ENCODE data around the gene PNMA1. TPM values are rescaled to one million over a fixed set of nuclear protein-coding genes. Genes with fewer than 3 reads are reported as not detected.
A peak's percentile ranks its signal among the peaks of the same experiment; 100 is the strongest.

PNMA1 gene
- total and polyA plus RNA-seq, 11 donors = 7.4 to 32.3 (median 25.9) TPM

DNA sequence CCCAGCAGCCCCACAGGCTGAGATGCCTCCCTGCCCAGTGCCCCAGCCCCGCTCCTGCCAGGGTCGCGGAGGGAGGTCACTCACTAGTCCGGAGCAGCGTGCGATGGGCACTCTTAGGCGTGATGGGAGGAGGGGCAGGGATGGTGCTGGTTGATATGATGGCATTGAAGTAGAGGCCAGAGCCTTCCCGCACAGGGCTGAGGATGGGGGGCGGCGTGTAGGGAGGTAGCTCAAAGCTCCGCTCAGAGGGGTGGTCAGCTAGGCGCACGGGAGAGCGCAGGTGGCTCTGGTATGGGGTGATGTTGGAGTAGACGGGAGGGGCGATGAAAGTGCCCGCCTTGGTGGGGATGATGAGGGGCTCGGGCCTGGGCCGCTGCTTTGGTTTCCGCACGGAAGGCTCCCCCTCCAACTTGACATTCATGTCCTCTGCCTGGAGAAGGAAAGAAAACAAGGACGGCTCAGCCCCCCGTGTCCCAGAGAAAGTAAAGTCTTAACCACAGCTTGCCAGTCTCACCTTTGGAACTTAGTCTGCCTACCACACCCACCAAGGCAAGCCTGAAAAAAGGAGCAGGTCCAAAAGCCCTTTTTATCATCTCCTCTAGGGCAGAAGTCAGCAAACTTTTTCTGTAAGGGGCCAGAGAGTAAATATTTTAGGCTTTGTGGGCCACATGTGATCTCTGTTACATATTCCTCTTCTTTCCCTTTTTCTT is 15.5 kb upstream of the PNMA1 start:
- WGBS, 4 donors = 90 to 94% (median 93%) methylated on average over 23 of the region's 23 CpGs
- intact Hi-C loops (cut with DNase I) = loop anchor here in 9 of 10 donors (1.0 to 10.0 kb wide), 7 partner anchors 29 to 158 kb away; partner anchors contain the start of gene ZNF410 (in 2 of the 9)
- H3K4me1 ChIP-seq = peaks cover 0 to 70% (median 48%) of the 10 kb centered on the region in 12 donors
- H3K27ac ChIP-seq = peak overlapping the region in 4 of 12 donors; percentile 56 to 84 (median 73)
- TF ChIP-seq POLR2A (IDR thresholded peaks at IDR 0.05) = no peak
- TF ChIP-seq, protein P1, sequence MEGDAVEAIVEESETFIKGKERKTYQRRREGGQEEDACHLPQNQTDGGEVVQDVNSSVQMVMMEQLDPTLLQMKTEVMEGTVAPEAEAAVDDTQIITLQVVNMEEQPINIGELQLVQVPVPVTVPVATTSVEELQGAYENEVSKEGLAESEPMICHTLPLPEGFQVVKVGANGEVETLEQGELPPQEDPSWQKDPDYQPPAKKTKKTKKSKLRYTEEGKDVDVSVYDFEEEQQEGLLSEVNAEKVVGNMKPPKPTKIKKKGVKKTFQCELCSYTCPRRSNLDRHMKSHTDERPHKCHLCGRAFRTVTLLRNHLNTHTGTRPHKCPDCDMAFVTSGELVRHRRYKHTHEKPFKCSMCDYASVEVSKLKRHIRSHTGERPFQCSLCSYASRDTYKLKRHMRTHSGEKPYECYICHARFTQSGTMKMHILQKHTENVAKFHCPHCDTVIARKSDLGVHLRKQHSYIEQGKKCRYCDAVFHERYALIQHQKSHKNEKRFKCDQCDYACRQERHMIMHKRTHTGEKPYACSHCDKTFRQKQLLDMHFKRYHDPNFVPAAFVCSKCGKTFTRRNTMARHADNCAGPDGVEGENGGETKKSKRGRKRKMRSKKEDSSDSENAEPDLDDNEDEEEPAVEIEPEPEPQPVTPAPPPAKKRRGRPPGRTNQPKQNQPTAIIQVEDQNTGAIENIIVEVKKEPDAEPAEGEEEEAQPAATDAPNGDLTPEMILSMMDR (IDR thresholded peaks at IDR 0.05) = no peak
- peaks cover 0 to 92% (median 84%) of the 10 kb centered on the region in 9 donors for H3K36me3 ChIP-seq
- ATAC-seq (no peak), DNase-seq (peak in 1 of 5 donors; percentile 17)
- H3K27me3 ChIP-seq = no peaks in the 10 kb centered on the region
- no peak overlapping the region for H3K4me3 ChIP-seq
- H3K9me3 ChIP-seq = no peaks in the 10 kb centered on the region

DNA sequence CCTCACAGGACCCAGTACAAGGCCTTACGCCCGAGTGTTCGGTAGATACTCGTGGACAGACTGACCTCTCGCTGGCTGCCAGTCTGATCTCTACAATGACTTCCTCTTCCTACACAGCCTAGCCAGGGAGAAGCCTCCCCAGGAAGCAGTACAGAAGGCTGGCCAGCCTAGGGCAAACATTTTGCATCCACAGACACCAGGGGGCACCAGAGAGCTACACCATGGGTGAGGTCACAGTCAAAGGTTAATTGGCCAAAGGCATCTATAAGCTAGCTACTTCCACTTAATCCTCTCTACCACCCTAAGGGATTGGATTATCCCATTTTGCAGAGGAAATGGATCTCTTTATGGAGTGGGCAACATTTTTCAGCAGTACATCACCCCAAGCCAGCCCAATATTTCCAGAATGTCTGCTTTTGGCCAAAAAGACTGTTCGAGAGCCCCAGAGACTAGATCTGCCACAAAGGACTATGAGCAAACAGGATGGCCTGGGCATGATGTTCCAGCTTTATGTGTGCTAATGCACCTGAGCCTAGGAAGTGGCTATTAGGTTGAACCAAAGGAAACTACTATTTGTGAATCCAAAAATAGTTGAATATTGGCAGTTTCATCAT is 14.6 kb upstream of the PNMA1 start:
- no peak for TF ChIP-seq POLR2A (IDR thresholded peaks at IDR 0.05)
- TF ChIP-seq, protein P1 (IDR thresholded peaks at IDR 0.05) = peak; percentile 90 to 98 (median 96)
- H3K9me3 ChIP-seq = no peaks in the 10 kb centered on the region
- peaks cover 0 to 79% (median 57%) of the 10 kb centered on the region in 12 donors for H3K4me1 ChIP-seq
- ATAC-seq (peak; percentile 64 to 80 (median 76)), DNase-seq (peak; percentile 86 to 91 (median 88))
- no peaks in the 10 kb centered on the region for H3K27me3 ChIP-seq
- intact Hi-C loops (cut with DNase I) = loop anchor here (1.0 to 10.0 kb wide), 7 partner anchors 30 to 158 kb away; partner anchors contain the start of gene ZNF410 (in 2 of the 10)
- no peak overlapping the region for H3K4me3 ChIP-seq
- H3K36me3 ChIP-seq = peaks cover 0 to 90% (median 79%) of the 10 kb centered on the region in 9 donors
- peak overlapping the region in 10 of 12 donors; percentile 22 to 84 (median 60) for H3K27ac ChIP-seq
- 20 to 93% (median 22%) methylated on average over 1 to 6 of the region's 6 CpGs for WGBS, 4 donors

DNA sequence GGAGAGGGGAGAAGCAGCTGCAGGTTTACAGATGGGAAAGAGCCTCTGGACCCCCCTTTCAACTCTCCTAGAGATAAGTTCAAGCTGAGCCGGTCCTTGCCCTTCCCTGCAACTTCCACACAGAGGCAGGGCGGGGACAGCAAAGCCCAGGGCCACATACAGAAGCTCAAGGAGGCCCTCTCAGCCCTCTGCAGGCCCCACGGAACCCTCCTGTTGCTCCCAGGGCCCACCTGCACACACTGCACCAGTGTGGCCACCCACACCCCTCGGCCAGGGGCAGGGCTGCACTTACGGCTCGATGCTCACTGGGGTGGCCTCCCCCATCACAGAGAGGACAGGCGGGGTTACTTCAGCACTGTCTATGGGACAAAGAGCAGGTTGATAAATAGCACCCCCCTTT is 13.0 kb upstream of the PNMA1 start:
- Histone ChIP-seq H3K36me3 (peaks cover 0 to 94% (median 85%) of the 10 kb centered on the region in 9 donors), H3K4me3 (no peak overlapping the region), H3K4me1 (peaks cover 0 to 93% (median 67%) of the 10 kb centered on the region in 12 donors), H3K27me3 (no peaks in the 10 kb centered on the region), H3K27ac (peak overlapping the region in 8 of 12 donors; percentile 61 to 90 (median 78)), H3K9me3 (no peaks in the 10 kb centered on the region)
- TF ChIP-seq, protein P1 (IDR thresholded peaks at IDR 0.05) = no peak
- no peak for TF ChIP-seq POLR2A (IDR thresholded peaks at IDR 0.05)
- intact Hi-C loops (cut with DNase I) = loop anchor here in 3 of 10 donors (5.0 to 10.0 kb wide), 2 partner anchors 58 to 160 kb away; partner anchors contain the start of gene ZNF410 (in 2 of the 3)
- WGBS, 4 donors = 86 to 96% (median 90%) methylated on average over 7 of the region's 7 CpGs
- no peak for DNase-seq
- no peak for ATAC-seq

All from heart left ventricle (tissue), 16 donors.